Smooth muscle cell (in vitro differentiated cells): ENCODE measurements around the gene RNF14. TPM values are rescaled to one million over a fixed set of nuclear protein-coding genes. Genes with fewer than 3 reads are reported as not detected.

Experiments
- DNase-seq: peaks from one replicate; lab custom pipeline; 2025; ENCODE audit not compliant: unreplicated experiment; lab: John Stamatoyannopoulos, UW
- H2AFZ ChIP-seq: fragments of 200-600 bp; sonication (generic); 2 replicates; pipeline ENCODE4 v1.6.0; 2016; ENCODE audit warnings: antibody characterized with exemption, low read depth, mild to moderate bottlenecking
- H3F3A ChIP-seq: fragments of 200-600 bp; sonication (generic); 2 replicates; pipeline ENCODE4 v1.6.0; 2017; ENCODE audit warnings: antibody characterized with exemption, low read depth
- H3K27ac ChIP-seq: fragments of 200-600 bp; sonication (generic); 2 replicates; pipeline ENCODE4 v1.5.1; 2016; ENCODE audit warnings: low read depth, mild to moderate bottlenecking
- H3K27me3 ChIP-seq: fragments of 200-600 bp; sonication (generic); 2 replicates; pipeline ENCODE4 v1.6.1; 2016; ENCODE audit warnings: low read depth, mild to moderate bottlenecking
- H3K36me3 ChIP-seq: fragments of 200-600 bp; sonication (generic); 2 replicates; pipeline ENCODE4 v1.5.1; 2016; ENCODE audit warnings: low read depth
- H3K4me1 ChIP-seq: fragments of 200-600 bp; sonication (generic); 2 replicates; pipeline ENCODE4 v1.5.1; 2016; ENCODE audit warnings: low read depth
- H3K4me2 ChIP-seq: fragments of 200-600 bp; sonication (generic); 2 replicates; pipeline ENCODE4 v1.6.0; 2016; ENCODE audit warnings: mild to moderate bottlenecking
- H3K4me3 ChIP-seq: fragments of 200-600 bp; sonication (generic); 2 replicates; pipeline ENCODE4 v1.5.1; 2016; ENCODE audit warnings: mild to moderate bottlenecking
- H3K79me2 ChIP-seq: fragments of 200-600 bp; sonication (generic); 2 replicates; pipeline ENCODE4 v1.6.0; 2016; ENCODE audit warnings: low read depth, mild to moderate bottlenecking
- H3K9ac ChIP-seq: fragments of 200-600 bp; sonication (generic); 2 replicates; pipeline ENCODE4 v1.6.0; 2016; ENCODE audit warnings: low read depth
- H3K9me3 ChIP-seq: fragments of 200-600 bp; sonication (generic); replicated peaks from 2 replicates; pipeline ENCODE4 v1.5.1; 2016; ENCODE audit warnings: low read depth
- H4K20me1 ChIP-seq: fragments of 200-600 bp; sonication (generic); 2 replicates; pipeline ENCODE4 v1.6.0; 2016; ENCODE audit warnings: low read depth
- WGBS: methylation state at CpG from one replicate; pipeline ENCODE4 v1.1.7; 2016; ENCODE audit warnings: low lambda C conversion rate; 5-methylcytosine and 5-hydroxymethylcytosine counted together
- polyA plus RNA-seq: library from polyadenylated mRNA; unstranded; fragments of >200 nt; fragmentation: Nextera tagmentation; extraction: Ambion mirVana; gene quantifications from 2 replicates; pipeline ENCODE4 v1.2.1, GENCODE V29; 2016
- total RNA-seq: library from RNA; depleted of rRNA; stranded (reverse); fragments of >200 nt; gene quantifications from 2 replicates; pipeline ENCODE4 v1.2.3, GENCODE V29; 2014
- TF ChIP-seq, protein P1 (sequence below): fragments of 200-600 bp; sonication (generic); IDR thresholded peaks from 2 replicates; pipeline ENCODE4 v1.5.1; 2017; ENCODE audit warnings: borderline replicate concordance, mild to moderate bottlenecking, antibody characterized with exemption; ENCODE audit not compliant: insufficient read depth, poor library complexity, severe bottlenecking

RNF14 gene
- total and polyA plus RNA-seq, 2 experiments from 2014 or later = 43.8 to 76.4 TPM

DNA sequence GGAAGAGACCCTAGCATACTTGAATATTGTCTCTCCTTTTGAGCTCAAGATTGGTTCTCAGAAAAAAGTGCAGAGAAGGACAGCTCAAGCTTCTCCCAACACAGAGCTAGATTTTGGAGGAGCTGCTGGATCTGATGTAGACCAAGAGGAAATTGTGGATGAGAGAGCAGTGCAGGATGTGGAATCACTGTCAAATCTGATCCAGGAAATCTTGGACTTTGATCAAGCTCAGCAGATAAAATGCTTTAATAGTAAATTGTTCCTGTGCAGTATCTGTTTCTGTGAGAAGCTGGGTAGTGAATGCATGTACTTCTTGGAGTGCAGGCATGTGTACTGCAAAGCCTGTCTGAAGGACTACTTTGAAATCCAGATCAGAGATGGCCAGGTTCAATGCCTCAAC is 9.5 kb downstream of the RNF14 start:
- Histone ChIP-seq H3K4me1 (no peaks in the 10 kb centered on the region), H3K9ac (no peak overlapping the region), H3K79me2 (peaks cover 30% of the 10 kb centered on the region), H4K20me1 (peaks cover 46% of the 10 kb centered on the region), H3K27me3 (no peaks in the 10 kb centered on the region), H3K4me2 (no peak overlapping the region), H3F3A (no peaks in the 10 kb centered on the region), H2AFZ (no peak overlapping the region), H3K9me3 (no peaks in the 10 kb centered on the region), H3K36me3 (peaks cover 34% of the 10 kb centered on the region), H3K27ac (no peak overlapping the region), H3K4me3 (no peak overlapping the region)
- DNase-seq = no peak
- TF ChIP-seq, protein P1, sequence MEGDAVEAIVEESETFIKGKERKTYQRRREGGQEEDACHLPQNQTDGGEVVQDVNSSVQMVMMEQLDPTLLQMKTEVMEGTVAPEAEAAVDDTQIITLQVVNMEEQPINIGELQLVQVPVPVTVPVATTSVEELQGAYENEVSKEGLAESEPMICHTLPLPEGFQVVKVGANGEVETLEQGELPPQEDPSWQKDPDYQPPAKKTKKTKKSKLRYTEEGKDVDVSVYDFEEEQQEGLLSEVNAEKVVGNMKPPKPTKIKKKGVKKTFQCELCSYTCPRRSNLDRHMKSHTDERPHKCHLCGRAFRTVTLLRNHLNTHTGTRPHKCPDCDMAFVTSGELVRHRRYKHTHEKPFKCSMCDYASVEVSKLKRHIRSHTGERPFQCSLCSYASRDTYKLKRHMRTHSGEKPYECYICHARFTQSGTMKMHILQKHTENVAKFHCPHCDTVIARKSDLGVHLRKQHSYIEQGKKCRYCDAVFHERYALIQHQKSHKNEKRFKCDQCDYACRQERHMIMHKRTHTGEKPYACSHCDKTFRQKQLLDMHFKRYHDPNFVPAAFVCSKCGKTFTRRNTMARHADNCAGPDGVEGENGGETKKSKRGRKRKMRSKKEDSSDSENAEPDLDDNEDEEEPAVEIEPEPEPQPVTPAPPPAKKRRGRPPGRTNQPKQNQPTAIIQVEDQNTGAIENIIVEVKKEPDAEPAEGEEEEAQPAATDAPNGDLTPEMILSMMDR = no peak

DNA sequence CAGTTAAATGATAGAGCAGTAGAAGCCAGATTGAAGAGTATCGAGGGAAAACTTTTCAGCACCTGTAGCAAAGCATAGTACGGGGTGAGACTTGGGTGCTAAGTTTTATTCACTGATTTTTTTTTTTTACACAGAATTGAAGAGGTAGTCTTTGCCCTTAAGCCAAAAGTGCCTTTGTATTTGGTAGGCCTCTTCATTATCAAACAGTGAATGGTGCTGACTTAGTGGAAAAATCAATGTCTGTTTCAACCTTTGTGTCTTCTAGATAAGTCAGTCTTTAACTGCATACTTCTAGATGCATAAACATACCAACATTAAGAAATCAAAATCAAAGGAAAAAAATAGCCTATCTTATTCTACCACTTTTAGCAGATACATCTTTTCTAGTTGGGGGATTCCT is 13.7 kb downstream of the RNF14 start:
- Histone ChIP-seq H3K36me3 (peaks cover 41% of the 10 kb centered on the region), H3K4me3 (no peak overlapping the region), H3F3A (no peaks in the 10 kb centered on the region), H3K4me1 (no peaks in the 10 kb centered on the region), H3K9me3 (no peaks in the 10 kb centered on the region), H4K20me1 (peaks cover 15% of the 10 kb centered on the region), H2AFZ (no peak overlapping the region), H3K9ac (no peak overlapping the region), H3K27ac (no peak overlapping the region), H3K4me2 (no peak overlapping the region), H3K27me3 (no peaks in the 10 kb centered on the region), H3K79me2 (peaks cover 5% of the 10 kb centered on the region)
- WGBS = 82% methylated on average over 2 of the region's 2 CpGs
- DNase-seq = no peak
- TF ChIP-seq, protein P1 = no peak

DNA sequence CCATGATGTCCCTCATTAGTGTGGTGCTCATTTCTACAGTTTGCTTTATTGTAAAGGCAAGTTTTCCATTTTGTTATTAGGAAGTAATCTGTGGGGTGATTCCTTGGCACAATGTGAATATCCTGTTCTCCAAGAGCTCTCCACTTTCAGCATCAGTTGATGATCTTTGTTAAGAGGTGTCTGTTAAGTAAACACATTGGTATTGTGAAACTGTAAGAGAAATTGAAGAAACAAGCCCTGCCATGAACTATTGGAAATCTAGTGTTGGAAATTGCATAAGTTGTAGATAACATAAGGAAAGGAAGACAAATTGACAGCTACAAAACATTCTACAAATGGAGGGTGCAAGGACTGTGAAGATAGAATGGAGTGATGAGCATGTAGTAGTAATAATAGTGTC is 17.2 kb downstream of the RNF14 start:
- peaks cover 43% of the 10 kb centered on the region for H3K36me3 ChIP-seq
- no peak overlapping the region for H3K4me3 ChIP-seq
- H3K9me3 ChIP-seq = no peaks in the 10 kb centered on the region
- H3K27ac ChIP-seq = no peak overlapping the region
- no peaks in the 10 kb centered on the region for H3K79me2 ChIP-seq
- peaks cover 9% of the 10 kb centered on the region for H3F3A ChIP-seq
- H3K27me3 ChIP-seq = no peaks in the 10 kb centered on the region
- H2AFZ ChIP-seq = no peak overlapping the region
- H4K20me1 ChIP-seq = peaks cover 3% of the 10 kb centered on the region
- no peak overlapping the region for H3K4me2 ChIP-seq
- DNase-seq = no peak
- TF ChIP-seq, protein P1 = no peak
- H3K9ac ChIP-seq = no peak overlapping the region
- H3K4me1 ChIP-seq = no peaks in the 10 kb centered on the region

DNA sequence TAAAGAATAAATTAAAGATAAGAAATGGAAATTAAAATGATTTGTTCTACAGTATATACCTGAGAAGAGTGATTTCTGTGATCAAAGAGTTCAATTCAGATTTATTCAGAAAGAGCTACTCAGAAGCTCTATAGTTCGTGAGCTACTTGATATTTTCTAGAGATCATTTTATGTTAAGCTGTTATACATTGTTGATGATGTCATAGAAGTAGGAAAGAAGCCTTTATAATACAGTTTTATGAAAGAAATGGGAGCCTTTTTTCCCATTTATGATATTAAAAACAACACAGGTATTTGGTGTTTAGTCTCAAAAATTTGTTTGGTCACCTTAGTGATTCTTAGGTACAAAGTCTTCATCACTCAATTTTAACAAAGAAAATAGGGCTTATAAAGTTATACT is 20.8 kb downstream of the RNF14 start:
- 58% methylated on average over 1 of the region's 1 CpG for WGBS
- H3K27me3 ChIP-seq = no peaks in the 10 kb centered on the region
- peaks cover 30% of the 10 kb centered on the region for H3K36me3 ChIP-seq

More for the DNA sequence above, 20.8 kb downstream of the RNF14 start:
- Histone ChIP-seq H3K79me2 (peaks cover 5% of the 10 kb centered on the region), H3F3A (peaks cover 9% of the 10 kb centered on the region), H3K4me3 (no peak overlapping the region), H4K20me1 (peaks cover 20% of the 10 kb centered on the region), H3K9ac (no peak overlapping the region), H3K4me2 (no peak overlapping the region), H3K4me1 (no peaks in the 10 kb centered on the region), H3K27ac (no peak overlapping the region), H2AFZ (no peak overlapping the region), H3K9me3 (no peaks in the 10 kb centered on the region)
- DNase-seq = no peak
- TF ChIP-seq, protein P1 = no peak
